ENCODE measurements around the gene FST.

The FST gene

GRCh38 chr5:53475320-53475719 is 5.1 kb upstream of the FST start:
- DNase-seq: no peak

GRCh38 chr5:53476019-53476418 is 4.4 kb upstream of the FST start:
- no peak for DNase-seq

GRCh38 chr5:53476531-53477480 is 3.6 kb upstream of the FST start:
- no peak for DNase-seq

GRCh38 chr5:53478411-53479044 is 1.9 kb upstream of the FST start:
- peak; percentile 17 for DNase-seq

GRCh38 chr5:53479045-53479589 is 1.3 kb upstream of the FST start:
- DNase-seq: no peak

GRCh38 chr5:53479590-53480415 is 626 bp upstream of the FST start:
- no peak for DNase-seq

- no peak for DNase-seq
Observed at GRCh38 chr5:53481159-53481886, 894 bp downstream of the FST start.

GRCh38 chr5:53481887-53482716 is 1.7 kb downstream of the FST start:
- no peak for DNase-seq

GRCh38 chr5:53482717-53483638 is 2.5 kb downstream of the FST start:
- DNase-seq: no peak

- no peak for DNase-seq
Observed at GRCh38 chr5:53487436-53487835, 7.0 kb downstream of the FST start.

- no peak for DNase-seq
Observed at GRCh38 chr5:53488195-53488722, 7.8 kb downstream of the FST start.

GRCh38 chr5:53490747-53491146 is 10.3 kb downstream of the FST start:
- DNase-seq: no peak

- DNase-seq: no peak
Observed at GRCh38 chr5:53501054-53501453, 20.6 kb downstream of the FST start.

GRCh38 chr5:53503562-53504218 is 23.3 kb downstream of the FST start:
- DNase-seq: no peak

GRCh38 chr5:53507013-53507412 is 26.6 kb downstream of the FST start:
- no peak for DNase-seq

GRCh38 chr5:53508125-53508524 is 27.7 kb downstream of the FST start:
- no peak for DNase-seq

- no peak for DNase-seq
Observed at GRCh38 chr5:53512539-53512938, 32.1 kb downstream of the FST start.

GRCh38 chr5:53515988-53516387 is 35.6 kb downstream of the FST start:
- DNase-seq: no peak

GRCh38 chr5:53520813-53521212 is 40.4 kb downstream of the FST start:
- DNase-seq: no peak

Data from NCI-H1417 treated with DMSO at 0.1 percent for 48 hours (cell line).